IPS-18c (cell line): ENCODE data around the gene BACH1.

Experiments used
- H3K4me3 ChIP-seq: 2 replicates; pipeline ENCODE4 v1.7.0; 2013; ENCODE audit warnings: low read depth, mild to moderate bottlenecking, low read length, moderate library complexity; ENCODE audit not compliant: insufficient read depth
- H3K9me3 ChIP-seq: one replicate; pipeline ENCODE4 v1.6.1; 2013; ENCODE audit warnings: mild to moderate bottlenecking, low read length, moderate library complexity; ENCODE audit not compliant: control insufficient read depth, insufficient read depth

Gene BACH1

DNA sequence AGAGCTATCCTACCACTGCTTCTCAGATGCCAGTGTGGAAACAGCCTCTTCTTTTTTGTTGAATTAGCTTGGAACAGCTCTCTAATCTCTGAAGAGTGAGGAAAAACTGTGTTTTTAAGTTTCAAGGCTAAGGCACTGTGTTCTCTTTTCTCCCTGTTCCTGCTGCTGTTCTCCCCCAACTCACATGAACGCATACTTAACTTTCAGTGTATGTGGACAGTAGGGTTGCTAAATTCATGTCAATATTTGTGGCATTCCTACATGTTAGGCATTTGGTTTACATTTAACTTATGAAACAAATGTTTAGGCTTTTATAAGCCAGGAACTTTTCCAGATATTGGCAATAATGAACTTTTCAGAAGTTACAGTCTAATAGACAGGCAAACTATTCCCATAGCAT is 6.8 kb downstream of the BACH1 start:
- H3K9me3 ChIP-seq = no peaks in the 10 kb centered on the region
- H3K4me3 ChIP-seq = no peak overlapping the region

DNA sequence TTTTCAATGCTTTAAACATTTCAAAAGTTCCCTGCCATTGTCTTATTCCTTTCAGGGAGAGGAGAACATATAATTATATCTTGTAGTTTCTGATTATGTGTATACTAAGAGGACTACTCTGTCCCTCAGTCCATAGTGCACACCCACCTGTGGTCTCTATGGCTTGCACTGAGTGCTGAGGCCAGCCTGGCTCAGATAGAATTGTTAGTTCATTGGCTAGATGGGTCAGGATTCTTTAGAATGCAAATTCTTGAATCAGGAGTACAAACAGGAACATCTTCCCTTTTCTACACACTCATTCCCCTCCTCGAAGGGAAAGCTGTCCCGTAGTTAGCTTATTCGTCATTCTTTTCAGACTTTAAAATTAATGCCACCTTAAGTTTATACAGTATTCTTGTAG is 8.2 kb downstream of the BACH1 start:
- H3K4me3 ChIP-seq = no peak overlapping the region; the same call in 1 of the 2 replicates
- no peaks in the 10 kb centered on the region for H3K9me3 ChIP-seq

DNA sequence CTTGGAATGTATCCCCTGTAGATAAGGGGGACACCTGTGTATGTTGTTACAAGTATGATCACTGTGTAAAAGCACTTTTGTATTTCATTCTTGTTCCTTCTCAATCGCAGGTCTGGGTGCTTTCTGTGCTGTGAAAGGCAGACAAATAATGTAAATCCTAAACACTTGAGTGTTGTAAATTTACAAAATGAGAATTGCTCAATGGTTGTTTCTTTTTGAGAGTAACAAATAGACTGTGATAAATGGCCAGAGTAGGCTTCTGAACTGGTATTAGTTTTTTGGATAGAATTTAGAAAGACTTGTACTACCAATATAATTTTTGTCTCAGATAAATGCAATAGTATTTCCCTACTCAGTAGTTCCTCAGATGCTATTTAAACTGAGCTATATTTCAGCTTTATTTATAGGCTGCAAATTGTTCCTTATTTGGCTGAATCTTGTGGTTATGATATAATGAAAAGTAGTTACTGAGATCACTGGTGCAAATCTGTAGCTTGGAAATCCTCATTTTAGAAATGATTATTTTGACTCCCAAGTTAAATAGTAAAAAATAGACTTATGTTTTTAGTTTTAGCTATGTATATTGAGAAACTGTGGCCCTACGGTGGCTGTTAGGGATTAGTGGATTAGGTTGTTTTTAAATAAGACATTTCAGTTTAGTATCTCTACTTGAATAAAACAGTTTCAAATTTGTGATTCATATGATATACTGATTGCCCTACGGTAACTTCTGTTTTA is 9.2 kb downstream of the BACH1 start:
- Histone ChIP-seq H3K9me3 (no peaks in the 10 kb centered on the region), H3K4me3 (no peak overlapping the region)

DNA sequence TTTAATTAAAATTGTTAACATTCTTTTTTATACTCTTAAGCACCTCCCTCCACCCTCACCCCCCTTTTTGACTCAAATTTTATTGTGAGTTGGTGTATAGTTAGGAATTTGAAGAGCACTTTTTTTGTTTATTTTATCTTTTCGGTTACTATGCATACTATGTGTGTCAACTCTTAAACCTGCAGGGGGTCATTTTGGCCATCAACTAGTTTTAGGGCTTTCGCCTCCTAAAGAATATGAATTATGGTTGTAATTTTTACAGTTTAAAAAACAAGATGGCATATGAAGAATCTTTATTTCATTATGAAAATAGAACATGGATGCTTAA is 9.7 kb downstream of the BACH1 start:
- no peaks in the 10 kb centered on the region for H3K9me3 ChIP-seq

DNA sequence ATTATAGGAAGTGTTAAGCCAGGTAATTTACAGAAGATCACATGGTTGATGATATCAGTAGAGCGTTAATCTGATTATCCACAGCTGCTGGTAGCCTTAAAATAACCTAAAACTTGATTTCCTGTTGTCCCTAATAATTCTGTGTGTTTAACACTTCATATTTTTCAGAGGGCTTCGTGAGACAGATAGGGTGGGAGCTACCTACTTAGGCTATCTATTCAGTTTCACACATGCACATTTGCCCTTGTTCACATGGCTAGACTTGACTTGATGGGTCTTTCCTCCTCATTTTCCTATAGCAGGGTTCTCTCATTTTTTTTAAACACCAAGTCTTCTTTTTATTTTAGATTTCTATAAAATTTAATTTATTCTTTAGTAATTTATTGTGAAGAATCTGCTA is 11.0 kb downstream of the BACH1 start:
- no peaks in the 10 kb centered on the region for H3K9me3 ChIP-seq

More for the DNA sequence above, 9.7 kb downstream of the BACH1 start:
- H3K4me3 ChIP-seq = no peak overlapping the region

DNA sequence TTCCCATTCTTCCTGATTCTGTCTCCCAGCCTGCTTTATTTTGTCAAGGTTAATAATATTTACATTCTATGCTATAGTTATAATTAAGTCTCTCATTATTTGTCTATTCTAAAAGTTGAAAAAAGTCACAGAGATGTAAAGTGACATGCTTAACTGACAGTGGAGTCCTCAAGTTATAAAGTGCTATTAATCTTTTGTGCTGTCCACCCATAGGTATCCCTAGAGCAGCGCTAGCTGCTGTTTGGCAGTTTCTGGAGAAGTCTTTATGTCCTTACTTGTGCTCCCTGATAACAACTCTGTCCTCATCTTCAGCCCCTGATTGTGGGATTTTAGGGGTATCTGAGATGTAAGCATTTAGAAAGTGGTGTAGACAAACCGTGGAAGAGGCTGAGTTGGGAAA is 13.1 kb downstream of the BACH1 start:
- Histone ChIP-seq H3K4me3 (no peak overlapping the region), H3K9me3 (no peaks in the 10 kb centered on the region)

More for the DNA sequence above, 11.0 kb downstream of the BACH1 start:
- H3K4me3 ChIP-seq = no peak overlapping the region

DNA sequence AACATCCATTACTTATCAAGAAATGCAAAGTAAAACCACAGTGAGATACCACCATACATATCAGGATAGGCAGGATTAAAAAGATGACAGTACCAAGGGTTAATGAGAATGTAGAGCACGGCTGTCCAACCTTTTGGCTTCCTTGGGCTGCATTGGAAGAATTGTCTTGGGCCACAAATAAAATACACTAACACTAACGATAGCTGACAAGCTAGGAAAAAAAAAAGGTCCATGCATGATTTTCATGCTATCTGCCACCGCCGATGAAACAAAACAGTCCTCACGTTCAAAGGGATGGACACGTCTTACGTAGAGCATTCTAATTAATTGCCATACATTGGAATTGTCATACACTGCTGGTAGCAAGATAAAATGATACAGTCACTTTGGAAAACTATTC is 14.3 kb downstream of the BACH1 start:
- H3K9me3 ChIP-seq = peaks cover 2% of the 10 kb centered on the region
- no peak overlapping the region for H3K4me3 ChIP-seq

DNA sequence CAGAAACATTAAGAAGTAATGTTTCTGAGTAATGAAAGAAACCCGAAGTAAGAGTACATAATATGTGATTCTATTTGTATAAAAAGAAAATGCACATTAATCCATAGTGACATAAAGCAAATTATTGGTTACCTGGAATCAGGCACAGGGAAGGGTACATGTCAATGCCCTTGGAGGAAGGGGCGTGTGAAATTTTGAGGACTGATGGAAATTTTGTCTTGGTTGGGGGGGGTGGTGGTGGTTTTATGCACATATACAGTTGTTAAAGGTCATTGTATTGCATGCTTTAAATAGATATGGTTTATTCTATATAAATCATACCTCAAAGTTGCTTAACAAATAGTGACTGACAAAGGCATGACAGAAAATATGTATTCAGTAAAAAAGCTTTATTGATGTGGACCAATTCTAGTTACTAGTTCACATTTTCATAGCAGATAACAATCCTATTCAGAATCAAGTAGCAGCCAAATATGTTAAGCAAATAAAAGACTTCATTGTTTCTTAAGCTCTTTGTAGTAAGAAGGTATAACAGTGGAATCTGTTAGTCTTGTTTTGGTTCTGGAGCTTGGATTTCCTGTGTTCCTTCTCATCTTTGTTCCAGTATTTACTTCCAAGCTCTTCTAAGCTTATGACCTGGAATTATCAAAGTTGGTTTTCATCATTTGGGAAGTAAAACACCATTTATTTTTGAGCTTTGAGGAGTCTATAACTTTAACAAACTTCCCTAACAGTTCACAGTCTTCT is 15.1 kb downstream of the BACH1 start:
- Histone ChIP-seq H3K9me3 (peaks cover 2% of the 10 kb centered on the region), H3K4me3 (no peak overlapping the region)

DNA sequence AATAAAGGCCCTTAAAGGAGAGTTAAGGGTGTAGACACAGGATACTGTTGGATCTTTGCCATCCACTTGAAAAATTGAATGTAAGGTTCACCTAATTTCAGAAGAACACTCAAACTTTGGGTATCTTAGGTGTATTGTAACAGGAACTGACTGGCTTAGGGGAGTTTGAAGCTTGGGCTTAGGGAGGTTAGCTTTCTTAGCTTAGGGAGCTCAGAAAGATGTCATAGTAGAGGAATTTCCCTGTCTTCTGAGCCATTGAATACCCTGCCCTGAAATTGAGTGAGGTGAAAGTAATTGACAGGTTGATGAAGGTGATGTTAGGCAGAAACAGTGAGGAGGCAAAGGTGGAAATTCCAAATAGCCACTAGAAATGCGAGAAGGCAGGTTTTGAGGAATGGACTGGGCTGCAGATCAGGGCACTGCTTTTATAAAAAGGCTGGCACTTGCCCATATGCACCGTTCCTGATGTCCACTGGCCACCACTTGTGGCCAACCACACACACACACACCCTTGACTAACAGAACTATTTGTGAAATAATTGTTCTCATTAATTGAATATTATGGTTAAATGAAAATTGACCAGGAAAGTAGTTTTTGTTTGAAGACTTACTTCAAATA is 16.5 kb downstream of the BACH1 start:
- Histone ChIP-seq H3K9me3 (peaks cover 2% of the 10 kb centered on the region), H3K4me3 (no peak overlapping the region)

DNA sequence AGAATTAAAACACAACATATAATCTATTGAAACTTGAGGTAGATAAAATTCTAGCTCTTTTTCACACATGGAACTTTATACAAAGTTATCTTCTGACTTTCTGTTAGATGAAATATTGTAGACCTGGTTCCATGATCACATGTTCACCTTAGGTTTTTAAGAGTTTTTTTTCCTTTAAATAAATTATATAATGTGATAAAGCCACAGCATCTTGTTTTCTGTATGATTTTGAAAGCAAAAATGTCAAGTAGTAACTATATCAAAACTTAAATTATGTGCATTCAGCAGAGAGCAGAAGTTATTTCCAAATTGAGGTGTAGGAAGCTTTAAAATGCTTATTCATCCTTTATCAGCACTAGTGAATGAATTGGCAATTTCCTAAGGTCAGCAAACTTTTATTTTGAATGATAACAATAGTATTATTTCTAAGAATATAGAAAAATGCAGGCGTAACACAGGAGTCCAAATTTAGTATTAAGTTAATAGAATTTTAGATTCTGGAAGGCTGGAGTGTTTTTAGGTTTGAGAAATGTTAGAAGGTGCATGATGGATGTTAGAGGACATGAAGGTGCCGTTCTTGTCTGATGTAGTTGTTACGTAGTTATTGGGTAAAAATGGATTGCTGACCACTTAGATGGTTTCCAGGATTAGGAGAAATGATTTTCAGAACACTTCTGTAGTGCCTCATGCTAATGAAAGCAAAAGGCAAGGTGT is 17.5 kb downstream of the BACH1 start:
- Histone ChIP-seq H3K4me3 (no peak overlapping the region), H3K9me3 (peaks cover 2% of the 10 kb centered on the region)

DNA sequence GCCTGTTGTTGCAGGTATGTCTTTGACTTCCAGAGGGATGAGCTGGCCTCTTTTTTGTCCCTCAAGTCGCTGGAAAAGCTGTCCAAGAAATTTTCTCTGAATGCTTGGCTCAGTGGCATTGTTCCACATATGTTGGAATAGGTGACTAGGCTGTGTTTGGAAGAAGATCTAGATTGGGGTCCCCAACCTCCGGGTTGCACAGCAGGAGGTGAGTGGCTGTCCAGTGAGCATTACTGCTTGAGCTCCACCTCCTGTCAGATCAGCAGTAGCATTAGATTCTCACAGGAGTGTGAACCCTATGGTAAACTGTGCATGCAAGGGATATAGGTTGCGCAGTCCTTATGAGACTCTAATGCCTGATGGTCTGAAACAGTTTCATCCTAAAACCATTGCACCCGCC is 18.1 kb downstream of the BACH1 start:
- H3K9me3 ChIP-seq = peaks cover 2% of the 10 kb centered on the region
- no peak overlapping the region for H3K4me3 ChIP-seq

DNA sequence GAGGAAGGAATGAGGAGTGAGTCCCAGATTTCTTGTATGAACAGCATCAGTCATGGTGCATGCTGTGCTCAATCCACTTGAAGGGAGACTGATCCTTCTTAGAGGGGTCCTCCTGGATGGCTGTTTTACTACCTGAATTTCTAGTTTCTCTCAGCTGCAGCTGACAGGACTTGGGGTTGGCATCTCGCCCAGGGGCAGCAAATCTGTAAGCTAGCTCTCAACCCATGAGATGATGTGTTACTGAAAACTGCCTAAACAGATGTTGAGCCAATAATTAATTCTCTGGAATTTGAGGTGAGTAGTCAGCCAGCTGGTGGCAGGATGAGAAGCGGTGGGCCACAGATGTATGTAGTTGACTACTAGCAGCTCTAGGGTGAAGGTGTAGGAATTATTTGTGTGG is 19.6 kb downstream of the BACH1 start:
- H3K4me3 ChIP-seq = no peak overlapping the region
- H3K9me3 ChIP-seq = peaks cover 2% of the 10 kb centered on the region

DNA sequence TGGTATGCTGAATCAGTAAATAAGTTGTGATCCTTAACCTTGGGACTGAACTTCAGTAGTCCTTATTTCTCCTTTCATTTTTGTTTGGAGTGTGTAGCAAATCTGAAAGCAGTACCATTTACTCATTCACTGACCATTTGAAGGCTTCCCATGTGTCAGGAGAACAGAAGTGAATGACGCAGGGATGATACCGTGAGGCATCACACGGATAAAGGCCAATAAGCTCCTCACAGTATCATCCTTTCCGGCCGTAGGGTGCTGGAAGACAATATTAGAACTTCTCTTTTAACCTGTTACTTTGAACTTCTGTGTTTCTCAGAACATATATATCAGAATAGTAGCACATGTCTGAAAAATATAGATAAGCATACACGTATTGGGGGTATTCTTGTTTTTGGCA is 21.3 kb downstream of the BACH1 start:
- Histone ChIP-seq H3K4me3 (no peak overlapping the region), H3K9me3 (peaks cover 2% of the 10 kb centered on the region)

DNA sequence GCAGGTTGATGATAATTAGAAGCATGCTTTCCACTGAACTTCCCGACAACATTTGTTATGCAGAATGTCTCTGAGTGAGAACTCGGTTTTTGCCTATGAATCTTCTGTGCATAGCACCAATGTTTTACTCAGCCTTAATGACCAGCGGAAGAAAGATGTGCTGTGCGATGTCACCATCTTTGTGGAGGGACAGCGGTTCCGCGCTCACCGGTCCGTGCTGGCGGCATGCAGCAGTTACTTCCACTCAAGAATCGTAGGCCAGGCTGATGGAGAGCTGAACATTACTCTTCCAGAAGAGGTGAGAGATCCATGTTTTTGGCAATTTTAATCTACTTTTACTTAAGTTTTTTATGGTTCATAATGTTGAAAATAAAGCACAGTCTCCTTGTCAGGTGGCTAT is 22.5 kb downstream of the BACH1 start:
- H3K4me3 ChIP-seq = no peak overlapping the region
- H3K9me3 ChIP-seq = peaks cover 2% of the 10 kb centered on the region

DNA sequence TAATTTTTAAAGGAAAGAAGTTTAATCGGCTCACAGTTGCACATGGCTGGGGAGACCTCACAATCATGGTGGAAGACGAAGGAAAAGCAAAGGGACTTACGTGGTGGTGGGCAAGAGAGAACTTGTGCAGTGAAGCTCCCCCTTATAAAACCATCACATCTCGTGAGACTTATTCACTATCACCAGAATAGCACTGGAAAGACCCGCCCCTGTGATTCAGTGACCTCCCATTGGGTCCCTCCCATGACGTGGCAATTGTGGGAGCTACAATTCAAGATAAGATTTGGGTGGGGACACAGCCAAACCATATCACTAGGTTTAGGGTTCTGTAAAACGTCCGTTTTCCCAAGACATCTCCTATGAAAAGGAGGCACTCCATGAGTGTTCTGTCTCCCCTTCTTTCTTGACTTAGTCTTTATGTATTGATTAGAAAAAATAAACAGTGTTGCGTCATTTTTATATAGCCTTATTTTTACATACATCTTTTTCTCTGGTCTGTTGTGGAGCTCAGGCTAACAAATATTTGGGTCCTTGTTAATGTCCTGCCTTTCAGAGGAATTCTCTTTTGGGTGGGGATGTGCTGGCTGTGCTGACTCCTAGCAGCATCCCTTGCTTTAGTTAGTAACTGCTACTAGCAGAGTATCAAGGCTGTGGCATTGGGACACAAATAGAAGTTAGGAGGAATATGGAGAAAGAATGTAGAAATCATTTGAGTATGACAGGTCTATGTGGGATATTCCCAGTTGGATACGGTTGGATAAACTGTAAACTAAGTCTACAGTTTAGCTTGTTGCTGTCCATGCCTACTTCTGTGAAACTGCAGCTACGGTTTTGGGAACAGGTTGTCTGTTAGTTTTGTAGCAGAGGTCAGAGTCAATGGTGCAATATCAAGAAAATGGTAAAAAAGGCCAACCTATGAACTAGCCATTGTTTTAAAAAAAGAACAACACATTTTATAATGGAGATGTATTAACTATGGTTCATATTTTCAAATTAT is 23.5 kb downstream of the BACH1 start:
- no peak overlapping the region for H3K4me3 ChIP-seq
- H3K9me3 ChIP-seq = peaks cover 2% of the 10 kb centered on the region

DNA sequence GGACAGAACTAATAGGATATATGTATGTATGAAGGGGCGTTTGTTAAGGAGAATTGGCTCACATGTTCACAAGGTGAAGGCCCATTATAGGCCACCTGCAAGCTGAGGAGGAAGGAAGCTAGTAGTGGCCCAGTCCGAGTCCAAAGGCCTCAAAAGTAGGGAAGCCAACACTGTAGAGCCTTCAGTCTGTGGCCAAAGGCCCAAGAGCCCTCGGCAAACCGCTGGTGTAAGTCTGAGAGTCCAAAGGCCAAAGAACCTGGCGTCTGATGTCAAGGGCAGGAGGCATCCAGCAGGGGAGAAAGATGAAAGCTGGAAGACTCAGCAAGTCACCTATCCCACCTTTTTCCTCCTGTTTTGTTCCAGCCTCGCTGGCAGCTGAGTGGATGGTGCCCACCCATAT is 24.5 kb downstream of the BACH1 start:
- Histone ChIP-seq H3K9me3 (no peaks in the 10 kb centered on the region), H3K4me3 (no peak overlapping the region)
